CD4-positive, CD25-positive, alpha-beta regulatory T cell (primary cell): ENCODE measurements around the gene GAB2. TPM values are rescaled to one million over a fixed set of nuclear protein-coding genes. Genes with fewer than 3 reads are reported as not detected.
"Not testable (repeated sequence)": the region's sequence is repeated elsewhere in the genome, so short reads cannot be mapped to it uniquely, and the experiment has no call there.

Experiments
- ATAC-seq, 2 donors: fragments of 150-1000 bp; cut with Tn5 transposase; one replicate each; pipeline ENCODE4 v1.10.0; 2021; ENCODE audit warnings: low read depth in 2 of 2, moderate number of reproducible peaks in 2 of 2, moderate library complexity in 1 of 2
- DNase-seq, 3 donors: peaks; one replicate each; pipeline versions ENCODE4 v3.0.0 to v3.0.0-alpha.2; 2012 to 2022; ENCODE audit warnings: mixed read lengths in 1 of 3
- H3K27ac ChIP-seq: one replicate; pipeline ENCODE4 v1.7.0; 2013; ENCODE audit warnings: mild to moderate bottlenecking, low read length; ENCODE audit not compliant: insufficient read depth, poor library complexity, severe bottlenecking
- H3K27me3 ChIP-seq: one replicate; pipeline ENCODE4 v1.7.0; 2013; ENCODE audit warnings: low read length; ENCODE audit not compliant: control insufficient read depth, insufficient read depth
- H3K36me3 ChIP-seq: one replicate; pipeline ENCODE4 v1.7.0; 2013; ENCODE audit warnings: mild to moderate bottlenecking, low read length, moderate library complexity; ENCODE audit not compliant: control insufficient read depth, insufficient read depth
- H3K4me1 ChIP-seq: 2 replicates; pipeline ENCODE4 v1.7.0; 2013; ENCODE audit warnings: mild to moderate bottlenecking, low read length; ENCODE audit not compliant: insufficient read depth, control insufficient read depth, poor library complexity, severe bottlenecking
- H3K4me3 ChIP-seq: one replicate; pipeline ENCODE4 v1.7.0; 2013; ENCODE audit warnings: low read depth, mild to moderate bottlenecking, low read length, moderate library complexity
- H3K9me3 ChIP-seq, 2 experiments: 1 replicate in 1 of 2; 2 replicates in 1 of 2; pipeline ENCODE4 v1.7.0; 2013; ENCODE audit warnings: low read length in 2 of 2, mild to moderate bottlenecking in 1 of 2, moderate library complexity in 1 of 2; ENCODE audit not compliant: control insufficient read depth in 2 of 2
- H3K27ac Mint-ChIP-seq, 3 donors: one replicate each; pipeline ENCODE4 v1.8.0; 2020 to 2022; ENCODE audit warnings: mild to moderate bottlenecking in 3 of 3, mixed read lengths in 3 of 3, moderate library complexity in 2 of 3
- H3K27me3 Mint-ChIP-seq: one replicate; pipeline ENCODE4 v1.8.0; 2022; ENCODE audit warnings: mild to moderate bottlenecking, mixed read lengths
- H3K36me3 Mint-ChIP-seq: one replicate; pipeline ENCODE4 v1.8.0; 2020; ENCODE audit warnings: mixed read lengths
- H3K4me1 Mint-ChIP-seq, 4 donors: one replicate each; pipeline ENCODE4 v1.8.0; 2020 to 2022; ENCODE audit warnings: mixed read lengths in 4 of 4, mild to moderate bottlenecking in 1 of 4
- H3K4me3 Mint-ChIP-seq, 4 donors: one replicate each; pipeline ENCODE4 v1.8.0; 2020 to 2022; ENCODE audit warnings: mild to moderate bottlenecking in 4 of 4, mixed read lengths in 4 of 4, moderate library complexity in 3 of 4
- H3K9me3 Mint-ChIP-seq, 7 donors: one replicate each; pipeline ENCODE4 v1.8.0; 2020 to 2022; ENCODE audit warnings: mixed read lengths in 7 of 7, mild to moderate bottlenecking in 3 of 7, moderate library complexity in 2 of 7
- polyA plus RNA-seq, 4 donors: library from polyadenylated mRNA; unstranded; fragments of 300-500 nt; fragmentation: Illumina TruSeq; gene quantifications; one replicate each; pipeline ENCODE4 v1.2.3, GENCODE V29; 2021
- total RNA-seq: library from RNA; stranded (reverse); gene quantifications from one replicate; pipeline ENCODE4 v1.2.3, GENCODE V29; 2022

The GAB2 gene
- total and polyA plus RNA-seq, 5 donors from 2014 or later, result 0.05 to 15.7 (median 0.56) TPM

- Mint-ChIP-seq H3K27me3 (peaks cover 13% of the 10 kb centered on the region), H3K4me1 (no peaks in the 10 kb centered on the region), H3K4me3 (no peak overlapping the region)
Observed at GRCh38 chr11:78359921-78360320, 57.7 kb downstream of the GAB2 start.

DNA sequence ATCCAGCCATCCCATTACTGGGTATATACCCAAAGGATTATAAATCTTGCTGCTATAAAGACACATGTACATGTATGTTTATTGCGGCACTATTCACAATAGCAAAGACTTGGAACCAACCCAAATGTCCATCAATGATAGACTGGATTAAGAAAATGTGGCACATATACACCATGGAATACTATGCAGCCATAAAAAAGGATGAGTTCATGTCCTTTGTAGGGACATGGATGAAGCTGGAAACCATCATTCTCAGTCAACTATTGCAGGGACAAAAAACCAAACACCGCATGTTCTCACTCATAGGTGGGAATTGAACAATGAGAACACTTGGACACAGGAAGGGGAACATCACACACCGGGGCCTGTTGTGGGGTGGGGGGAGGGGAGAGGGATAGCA, 59.7 kb downstream of the GAB2 start:
- not testable (repeated sequence) for H3K9me3 ChIP-seq, H3K36me3 ChIP-seq, H3K4me3 ChIP-seq, H3K4me3 Mint-ChIP-seq, H3K4me1 Mint-ChIP-seq, DNase-seq, H3K27me3 ChIP-seq, H3K36me3 Mint-ChIP-seq, H3K4me1 ChIP-seq, H3K27ac Mint-ChIP-seq, H3K27ac ChIP-seq, ATAC-seq, H3K9me3 Mint-ChIP-seq
- peaks cover 12% of the 10 kb centered on the region for H3K27me3 Mint-ChIP-seq

More at GRCh38 chr11:78359921-78360320, 57.7 kb downstream of the GAB2 start:
- Mint-ChIP-seq H3K36me3 (no peaks in the 10 kb centered on the region), H3K27ac (no peak overlapping the region), H3K9me3 (peaks cover 0 to 6% (median 2%) of the 10 kb centered on the region in 7 donors)
- H3K36me3 ChIP-seq, result no peaks in the 10 kb centered on the region
- no peaks in the 10 kb centered on the region for H3K9me3 ChIP-seq
- DNase-seq (no peak), ATAC-seq (no peak)
- no peak overlapping the region for H3K4me3 ChIP-seq
- H3K27ac ChIP-seq, result no peak overlapping the region
- H3K4me1 ChIP-seq, result no peaks in the 10 kb centered on the region
- no peaks in the 10 kb centered on the region for H3K27me3 ChIP-seq

GRCh38 chr11:78357425-78357824, 60.2 kb downstream of the GAB2 start:
- H3K27me3 ChIP-seq, H3K4me3 Mint-ChIP-seq, H3K36me3 ChIP-seq, H3K4me3 ChIP-seq, H3K36me3 Mint-ChIP-seq, H3K4me1 Mint-ChIP-seq, H3K9me3 Mint-ChIP-seq, H3K9me3 ChIP-seq, H3K27ac Mint-ChIP-seq, H3K4me1 ChIP-seq, H3K27ac ChIP-seq, ATAC-seq, DNase-seq: not testable (repeated sequence)
- peaks cover 16% of the 10 kb centered on the region for H3K27me3 Mint-ChIP-seq

GRCh38 chr11:78355742-78356141, 61.9 kb downstream of the GAB2 start:
- H3K9me3 Mint-ChIP-seq, H3K36me3 Mint-ChIP-seq, H3K4me3 ChIP-seq, H3K27ac Mint-ChIP-seq, H3K36me3 ChIP-seq, H3K4me1 ChIP-seq, H3K4me1 Mint-ChIP-seq, ATAC-seq, H3K27me3 ChIP-seq, H3K4me3 Mint-ChIP-seq, H3K27ac ChIP-seq, H3K9me3 ChIP-seq, DNase-seq: not testable (repeated sequence)
- H3K27me3 Mint-ChIP-seq, result peaks cover 15% of the 10 kb centered on the region

GRCh38 chr11:78355309-78355705, 62.3 kb downstream of the GAB2 start:
- Mint-ChIP-seq H3K4me3 (no peak overlapping the region), H3K9me3 (peaks cover 0 to 6% (median 2%) of the 10 kb centered on the region in 7 donors), H3K27me3 (peaks cover 12% of the 10 kb centered on the region), H3K27ac (no peak overlapping the region), H3K36me3 (no peaks in the 10 kb centered on the region), H3K4me1 (peaks cover 0 to 5% (median 1%) of the 10 kb centered on the region in 4 donors)
- no peak for ATAC-seq
- H3K9me3 ChIP-seq, result no peaks in the 10 kb centered on the region
- no peak overlapping the region for H3K4me3 ChIP-seq
- no peaks in the 10 kb centered on the region for H3K4me1 ChIP-seq
- DNase-seq, result no peak
- no peaks in the 10 kb centered on the region for H3K27me3 ChIP-seq
- no peaks in the 10 kb centered on the region for H3K36me3 ChIP-seq
- no peak overlapping the region for H3K27ac ChIP-seq

DNA sequence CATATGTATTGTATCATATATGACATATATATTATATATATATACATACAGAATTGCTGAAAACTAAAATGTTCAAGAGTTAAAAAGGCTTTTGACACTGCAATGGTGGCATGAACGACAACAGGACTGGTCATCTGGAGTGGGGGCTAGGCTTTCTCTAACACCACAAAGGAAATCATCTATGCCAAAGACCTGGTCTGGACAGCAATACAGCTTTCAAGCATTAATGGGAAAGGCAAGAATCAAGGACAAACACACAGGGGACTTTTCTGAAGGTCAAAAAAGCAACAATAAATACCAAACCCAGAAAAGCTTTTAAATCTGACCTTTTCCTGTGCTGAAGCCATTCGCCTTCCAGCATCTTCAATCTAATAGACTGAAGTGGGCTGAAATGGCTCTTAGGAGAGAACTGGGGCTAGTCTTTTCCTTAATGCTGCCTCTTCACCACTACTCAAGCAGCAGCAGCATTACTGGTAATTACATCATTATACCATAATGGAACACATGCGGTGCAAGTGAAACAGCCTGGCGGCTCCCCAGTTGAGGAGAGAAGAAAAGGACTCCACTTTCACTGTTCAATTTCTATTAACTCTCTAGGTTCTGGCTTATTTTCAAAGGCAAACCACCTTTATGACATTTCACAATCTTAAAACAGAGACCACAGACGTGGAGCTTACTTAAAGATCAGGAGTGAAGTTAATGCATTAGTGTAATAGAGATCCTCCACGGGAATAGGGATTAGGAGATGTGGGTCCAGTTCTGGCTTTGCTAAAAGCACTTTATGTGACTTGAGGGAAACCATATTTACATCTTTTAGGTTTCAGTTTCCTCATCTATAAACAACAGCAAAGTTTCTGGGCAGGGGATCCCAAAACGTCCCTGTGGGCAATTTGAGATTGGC, 63.0 kb downstream of the GAB2 start:
- H3K27ac ChIP-seq, result no peak overlapping the region
- no peak overlapping the region for H3K4me3 Mint-ChIP-seq
- H3K36me3 Mint-ChIP-seq, result no peaks in the 10 kb centered on the region
- H3K9me3 Mint-ChIP-seq, result peaks cover 0 to 6% (median 2%) of the 10 kb centered on the region in 7 donors
- no peaks in the 10 kb centered on the region for H3K4me1 ChIP-seq
- H3K9me3 ChIP-seq, result no peaks in the 10 kb centered on the region
- H3K27me3 Mint-ChIP-seq, result peaks cover 8% of the 10 kb centered on the region
- no peak overlapping the region for H3K27ac Mint-ChIP-seq
- no peaks in the 10 kb centered on the region for H3K27me3 ChIP-seq
- no peak overlapping the region for H3K4me3 ChIP-seq
- DNase-seq (no peak), ATAC-seq (no peak)
- no peaks in the 10 kb centered on the region for H3K36me3 ChIP-seq
- peaks cover 0 to 10% (median 3%) of the 10 kb centered on the region in 4 donors for H3K4me1 Mint-ChIP-seq

DNA sequence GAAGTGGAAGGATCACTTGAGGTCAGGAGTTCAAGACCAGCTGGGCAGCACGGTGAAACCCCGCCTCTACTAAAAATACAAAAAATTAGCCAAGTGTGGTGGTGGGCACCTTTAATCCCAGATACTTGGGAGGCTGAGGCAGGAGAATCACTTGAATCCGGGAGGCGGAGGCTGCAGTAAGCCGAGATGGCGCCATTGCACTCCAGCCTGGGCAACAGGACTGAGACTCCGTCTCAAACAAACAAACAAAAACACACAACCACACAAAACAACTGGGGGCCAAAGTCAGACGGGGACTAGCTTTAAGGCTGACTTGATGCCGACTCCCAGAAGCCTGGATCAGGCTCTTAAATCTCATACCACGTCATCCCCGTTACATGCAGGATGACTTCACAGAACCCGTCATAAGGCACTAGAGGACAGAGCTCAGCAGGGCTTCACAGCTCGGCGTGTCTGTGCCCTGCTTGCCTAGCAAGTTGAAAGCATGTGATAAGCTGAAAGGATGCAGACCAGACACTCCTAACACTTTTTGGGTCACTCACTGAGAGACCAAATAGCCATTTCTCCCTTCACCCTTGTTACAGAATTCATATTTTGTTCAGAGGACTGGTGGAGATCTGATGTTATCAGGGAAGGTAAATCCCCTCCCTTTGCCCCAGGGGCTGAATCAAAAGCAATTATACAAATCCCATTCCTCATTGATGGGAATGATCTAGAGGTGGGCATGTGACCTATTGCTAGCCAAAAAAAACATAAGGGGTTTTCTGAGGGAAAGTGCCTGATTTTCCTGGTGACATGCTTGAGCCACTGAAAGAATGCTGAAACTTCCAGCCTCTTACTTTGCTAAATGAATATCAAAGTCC, 65.4 kb downstream of the GAB2 start:
- H3K36me3 ChIP-seq, result no peaks in the 10 kb centered on the region
- Mint-ChIP-seq H3K4me1 (peaks cover 0 to 10% (median 3%) of the 10 kb centered on the region in 4 donors), H3K4me3 (no peak overlapping the region), H3K9me3 (peaks cover 0 to 6% (median 2%) of the 10 kb centered on the region in 7 donors), H3K36me3 (no peaks in the 10 kb centered on the region), H3K27ac (no peak overlapping the region), H3K27me3 (peaks cover 7% of the 10 kb centered on the region)
- H3K9me3 ChIP-seq, result no peaks in the 10 kb centered on the region
- ATAC-seq (no peak), DNase-seq (no peak)
- no peak overlapping the region for H3K4me3 ChIP-seq
- H3K4me1 ChIP-seq, result no peaks in the 10 kb centered on the region
- no peak overlapping the region for H3K27ac ChIP-seq
- no peaks in the 10 kb centered on the region for H3K27me3 ChIP-seq
